ENCODE results near the gene DNAJC5. TPM values are rescaled to one million over a fixed set of nuclear protein-coding genes. Genes with fewer than 3 reads are reported as not detected.

Gene DNAJC5
- total RNA-seq, 1 donor from 2014 or later = 43.2 TPM

DNA sequence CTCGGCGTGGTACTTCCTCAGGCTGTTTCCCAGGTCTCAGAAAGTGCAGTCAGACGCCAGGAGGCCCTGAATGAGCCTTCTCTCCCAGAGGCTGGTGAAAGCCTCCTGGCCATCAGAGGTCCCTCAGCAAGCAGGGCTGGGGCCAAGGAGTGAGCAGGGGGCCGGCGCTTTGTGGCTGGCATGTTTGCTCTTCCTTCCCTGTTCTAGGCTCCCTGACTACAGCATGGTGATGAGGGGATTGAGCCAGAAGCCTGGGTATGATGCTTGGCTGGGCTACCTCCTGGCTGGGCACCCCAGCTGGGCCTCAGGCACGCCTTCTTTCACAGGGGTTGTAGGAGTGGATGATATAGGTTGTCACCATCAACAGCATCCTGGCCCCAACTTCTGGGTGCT is 11.7 kb upstream of the DNAJC5 start:
- H3K9me3 Mint-ChIP-seq = no peaks in the 10 kb centered on the region
- H3K4me3 Mint-ChIP-seq = no peak overlapping the region
- no peaks in the 10 kb centered on the region for H3K4me1 Mint-ChIP-seq
- H3K27ac Mint-ChIP-seq = no peak overlapping the region
- TF ChIP-seq, protein P1, sequence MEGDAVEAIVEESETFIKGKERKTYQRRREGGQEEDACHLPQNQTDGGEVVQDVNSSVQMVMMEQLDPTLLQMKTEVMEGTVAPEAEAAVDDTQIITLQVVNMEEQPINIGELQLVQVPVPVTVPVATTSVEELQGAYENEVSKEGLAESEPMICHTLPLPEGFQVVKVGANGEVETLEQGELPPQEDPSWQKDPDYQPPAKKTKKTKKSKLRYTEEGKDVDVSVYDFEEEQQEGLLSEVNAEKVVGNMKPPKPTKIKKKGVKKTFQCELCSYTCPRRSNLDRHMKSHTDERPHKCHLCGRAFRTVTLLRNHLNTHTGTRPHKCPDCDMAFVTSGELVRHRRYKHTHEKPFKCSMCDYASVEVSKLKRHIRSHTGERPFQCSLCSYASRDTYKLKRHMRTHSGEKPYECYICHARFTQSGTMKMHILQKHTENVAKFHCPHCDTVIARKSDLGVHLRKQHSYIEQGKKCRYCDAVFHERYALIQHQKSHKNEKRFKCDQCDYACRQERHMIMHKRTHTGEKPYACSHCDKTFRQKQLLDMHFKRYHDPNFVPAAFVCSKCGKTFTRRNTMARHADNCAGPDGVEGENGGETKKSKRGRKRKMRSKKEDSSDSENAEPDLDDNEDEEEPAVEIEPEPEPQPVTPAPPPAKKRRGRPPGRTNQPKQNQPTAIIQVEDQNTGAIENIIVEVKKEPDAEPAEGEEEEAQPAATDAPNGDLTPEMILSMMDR (IDR thresholded peaks at IDR 0.05; ENCODE audit: unreplicated experiment) = no peak
- peaks cover 11% of the 10 kb centered on the region for H3K36me3 Mint-ChIP-seq
- no peaks in the 10 kb centered on the region for H3K27me3 Mint-ChIP-seq (ENCODE audit: low read depth)
- DNase-seq (ENCODE audit: low spot score in 2 of 2, unreplicated experiment in 2 of 2) = no peak

DNA sequence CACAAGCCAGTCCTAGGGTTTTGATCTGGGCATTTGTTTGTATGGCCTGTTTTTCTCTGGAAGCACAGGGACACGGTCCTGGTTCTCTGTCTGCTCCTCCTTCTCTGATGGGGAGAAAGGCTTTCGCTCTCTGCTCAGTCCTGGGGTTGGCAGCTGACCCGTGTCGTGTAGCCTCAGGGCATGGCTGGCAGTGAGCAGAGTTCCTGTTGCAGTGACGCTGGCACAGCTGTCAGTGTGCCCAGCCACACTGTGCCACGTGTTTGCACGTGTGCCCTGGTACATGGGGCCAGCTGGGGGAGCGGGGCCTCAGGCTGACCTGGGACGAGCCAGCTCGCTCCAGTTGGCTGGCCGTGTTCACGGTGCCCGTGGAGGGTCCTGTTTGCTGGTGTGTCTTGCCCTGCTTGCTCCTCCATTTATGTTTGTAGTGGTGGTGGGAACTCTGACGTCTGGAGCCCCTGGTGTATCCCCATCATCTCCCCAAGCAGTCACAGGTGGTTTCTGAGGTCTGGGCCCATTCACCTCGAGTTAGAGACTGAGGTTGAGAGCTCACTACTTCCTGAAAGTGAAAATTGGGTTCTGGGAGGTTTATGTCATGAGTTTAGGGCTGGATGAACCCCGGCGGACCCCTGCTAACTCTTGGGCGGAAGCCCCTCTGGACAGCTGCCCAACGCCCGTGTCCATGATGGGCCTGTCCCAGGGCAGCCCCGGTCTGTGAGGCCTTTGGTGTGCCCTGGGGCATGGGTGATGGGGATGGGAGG is 10.2 kb upstream of the DNAJC5 start:
- no peaks in the 10 kb centered on the region for H3K9me3 Mint-ChIP-seq
- H3K36me3 Mint-ChIP-seq = peaks cover 14% of the 10 kb centered on the region
- H3K4me1 Mint-ChIP-seq = no peaks in the 10 kb centered on the region
- TF ChIP-seq, protein P1 (IDR thresholded peaks at IDR 0.05; ENCODE audit: unreplicated experiment) = no peak
- no peak for DNase-seq (ENCODE audit: low spot score in 2 of 2, unreplicated experiment in 2 of 2)
- H3K4me3 Mint-ChIP-seq = no peak overlapping the region
- no peak overlapping the region for H3K27ac Mint-ChIP-seq
- no peaks in the 10 kb centered on the region for H3K27me3 Mint-ChIP-seq (ENCODE audit: low read depth)

DNA sequence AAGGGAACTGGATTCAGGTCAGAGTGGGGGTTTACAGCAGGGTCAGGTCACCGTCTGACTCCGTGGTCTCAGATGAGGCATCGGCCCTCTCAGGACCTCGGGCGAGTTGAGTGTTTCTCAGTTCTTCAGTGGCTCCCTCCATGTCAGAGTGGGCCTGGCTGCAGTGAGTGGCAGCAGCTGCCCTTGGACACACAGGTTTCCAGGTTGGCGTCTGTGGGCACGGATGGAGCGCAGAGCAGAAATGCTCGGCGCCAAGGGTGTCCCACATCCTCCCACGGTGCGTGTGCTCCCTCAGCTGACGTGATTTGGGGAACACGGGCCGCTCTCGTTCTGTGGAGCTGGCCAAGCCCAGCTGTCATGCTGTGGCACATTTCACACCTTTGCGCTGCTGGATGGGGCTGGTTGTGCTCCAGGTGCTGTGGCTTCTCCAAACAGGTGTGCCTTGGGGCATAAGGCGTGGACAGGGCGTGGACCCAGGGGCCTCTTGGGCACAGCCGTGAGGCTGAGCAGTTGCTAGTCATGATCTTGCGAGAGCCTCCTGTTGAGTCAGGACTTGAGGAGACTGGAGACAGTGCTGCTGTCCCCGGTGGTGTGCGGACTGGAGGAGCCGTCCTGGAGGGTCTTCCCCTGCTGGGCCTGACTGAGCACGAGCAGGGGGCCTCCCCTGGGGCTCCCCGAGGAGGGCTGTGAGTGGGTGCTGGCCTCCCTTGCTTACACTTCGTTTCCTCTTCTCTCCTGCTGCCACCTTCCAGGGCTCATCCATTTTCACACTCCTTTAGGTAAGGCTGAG is 9.5 kb upstream of the DNAJC5 start:
- no peak for DNase-seq (ENCODE audit: low spot score in 2 of 2, unreplicated experiment in 2 of 2)
- Mint-ChIP-seq H3K4me1 (no peaks in the 10 kb centered on the region), H3K36me3 (peaks cover 20% of the 10 kb centered on the region), H3K27ac (no peak overlapping the region), H3K4me3 (no peak overlapping the region), H3K9me3 (no peaks in the 10 kb centered on the region), H3K27me3 (ENCODE audit: low read depth) (no peaks in the 10 kb centered on the region)
- TF ChIP-seq, protein P1 (IDR thresholded peaks at IDR 0.05; ENCODE audit: unreplicated experiment) = no peak

DNA sequence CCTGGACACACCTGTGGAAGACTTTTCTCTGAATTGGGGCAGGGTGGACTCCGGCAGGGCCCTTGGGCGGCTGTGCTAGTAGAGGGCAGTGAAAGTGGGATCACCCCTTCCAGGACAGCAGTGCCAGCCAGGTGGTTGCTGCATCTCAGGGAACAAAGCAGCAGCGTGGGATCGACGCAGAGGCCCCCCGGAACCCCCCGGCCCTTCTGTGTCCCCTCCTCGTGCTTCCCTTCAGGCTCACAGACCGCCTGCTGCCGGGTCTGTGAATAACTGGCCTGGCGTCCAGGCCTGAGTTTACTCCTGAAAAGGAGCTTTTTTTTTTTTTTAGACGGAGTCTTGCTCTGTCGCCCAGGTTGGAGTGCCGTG is 8.9 kb upstream of the DNAJC5 start:
- Mint-ChIP-seq H3K4me1 (no peaks in the 10 kb centered on the region), H3K27ac (no peak overlapping the region), H3K4me3 (no peak overlapping the region), H3K36me3 (peaks cover 21% of the 10 kb centered on the region), H3K27me3 (ENCODE audit: low read depth) (no peaks in the 10 kb centered on the region), H3K9me3 (no peaks in the 10 kb centered on the region)
- TF ChIP-seq, protein P1 (IDR thresholded peaks at IDR 0.05; ENCODE audit: unreplicated experiment) = no peak
- no peak for DNase-seq (ENCODE audit: low spot score in 2 of 2, unreplicated experiment in 2 of 2)

DNA sequence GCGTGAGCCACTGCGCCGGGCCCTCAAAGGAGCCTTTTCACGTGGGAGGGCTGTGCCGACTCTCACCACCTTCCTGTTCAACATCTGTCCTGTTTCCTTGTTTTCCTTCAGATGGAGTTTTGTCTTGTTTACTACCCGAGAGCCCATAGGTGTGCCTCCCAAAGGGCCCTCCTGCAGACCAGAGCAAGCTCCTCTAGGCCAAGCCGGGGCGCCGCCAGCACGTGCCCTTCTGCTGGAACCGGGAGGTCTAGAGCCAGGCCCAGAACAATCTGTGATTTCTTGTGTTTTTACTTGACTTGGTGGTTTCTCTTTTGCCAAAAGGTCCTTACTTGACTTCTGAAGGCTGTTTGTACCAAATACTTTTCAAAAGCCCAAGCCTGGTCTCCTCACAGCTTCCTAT is 8.0 kb upstream of the DNAJC5 start:
- TF ChIP-seq, protein P1 (IDR thresholded peaks at IDR 0.05; ENCODE audit: unreplicated experiment) = no peak
- Mint-ChIP-seq H3K9me3 (no peaks in the 10 kb centered on the region), H3K27me3 (ENCODE audit: low read depth) (no peaks in the 10 kb centered on the region), H3K27ac (no peak overlapping the region), H3K4me1 (no peaks in the 10 kb centered on the region), H3K36me3 (peaks cover 25% of the 10 kb centered on the region), H3K4me3 (no peak overlapping the region)
- DNase-seq (ENCODE audit: low spot score in 2 of 2, unreplicated experiment in 2 of 2) = no peak

All from mesothelial cell of epicardium (in vitro differentiated cells).